GM06990 (cell line): ENCODE results near the gene SERPINA12.

Experiments
- DNase-seq: peaks from one replicate; pipeline ENCODE4 v3.0.0-alpha.2; 2011; ENCODE audit not compliant: insufficient read length; ENCODE audit errors: extremely low read depth
- H3K27me3 ChIP-seq: replicated peaks from 2 replicates; pipeline ENCODE4 v1.6.0; 2011; ENCODE audit warnings: low read length; ENCODE audit not compliant: control insufficient read depth, insufficient read depth
- H3K36me3 ChIP-seq: 2 replicates; pipeline ENCODE4 v1.5.1; 2011; ENCODE audit warnings: low read length; ENCODE audit not compliant: control insufficient read depth, insufficient read depth
- H3K4me3 ChIP-seq: replicated peaks from 2 replicates; pipeline ENCODE4 v1.5.1; 2011; ENCODE audit warnings: low read depth, mild to moderate bottlenecking, control low read depth, low read length
- TF ChIP-seq, protein P1 (sequence below): IDR thresholded peaks from 2 replicates; pipeline ENCODE4 v1.5.1; 2011; ENCODE audit warnings: low read length, control low read depth, mild to moderate bottlenecking, inconsistent platforms; ENCODE audit not compliant: insufficient read depth, poor library complexity, severe bottlenecking

SERPINA12 gene

GRCh38 chr14:94467728-94468520 is 41.3 kb downstream of the SERPINA12 start:
- DNase-seq: no peak
- Histone ChIP-seq H3K36me3 (no peaks in the 10 kb centered on the region), H3K27me3 (no peaks in the 10 kb centered on the region; the same call in 1 of the 2 replicates), H3K4me3 (no peak overlapping the region)
- TF ChIP-seq, protein P1, sequence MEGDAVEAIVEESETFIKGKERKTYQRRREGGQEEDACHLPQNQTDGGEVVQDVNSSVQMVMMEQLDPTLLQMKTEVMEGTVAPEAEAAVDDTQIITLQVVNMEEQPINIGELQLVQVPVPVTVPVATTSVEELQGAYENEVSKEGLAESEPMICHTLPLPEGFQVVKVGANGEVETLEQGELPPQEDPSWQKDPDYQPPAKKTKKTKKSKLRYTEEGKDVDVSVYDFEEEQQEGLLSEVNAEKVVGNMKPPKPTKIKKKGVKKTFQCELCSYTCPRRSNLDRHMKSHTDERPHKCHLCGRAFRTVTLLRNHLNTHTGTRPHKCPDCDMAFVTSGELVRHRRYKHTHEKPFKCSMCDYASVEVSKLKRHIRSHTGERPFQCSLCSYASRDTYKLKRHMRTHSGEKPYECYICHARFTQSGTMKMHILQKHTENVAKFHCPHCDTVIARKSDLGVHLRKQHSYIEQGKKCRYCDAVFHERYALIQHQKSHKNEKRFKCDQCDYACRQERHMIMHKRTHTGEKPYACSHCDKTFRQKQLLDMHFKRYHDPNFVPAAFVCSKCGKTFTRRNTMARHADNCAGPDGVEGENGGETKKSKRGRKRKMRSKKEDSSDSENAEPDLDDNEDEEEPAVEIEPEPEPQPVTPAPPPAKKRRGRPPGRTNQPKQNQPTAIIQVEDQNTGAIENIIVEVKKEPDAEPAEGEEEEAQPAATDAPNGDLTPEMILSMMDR: no peak

- TF ChIP-seq, protein P1: no peak
- Histone ChIP-seq H3K36me3 (no peaks in the 10 kb centered on the region), H3K27me3 (no peaks in the 10 kb centered on the region; the same call in 1 of the 2 replicates), H3K4me3 (no peak overlapping the region)
- DNase-seq: no peak
These were observed 42.4 kb downstream of the SERPINA12 start for GRCh38 chr14:94466706-94467370.

- H3K36me3 ChIP-seq: no peaks in the 10 kb centered on the region
These were observed 44.2 kb downstream of the SERPINA12 start for GRCh38 chr14:94465042-94465441.

DNA sequence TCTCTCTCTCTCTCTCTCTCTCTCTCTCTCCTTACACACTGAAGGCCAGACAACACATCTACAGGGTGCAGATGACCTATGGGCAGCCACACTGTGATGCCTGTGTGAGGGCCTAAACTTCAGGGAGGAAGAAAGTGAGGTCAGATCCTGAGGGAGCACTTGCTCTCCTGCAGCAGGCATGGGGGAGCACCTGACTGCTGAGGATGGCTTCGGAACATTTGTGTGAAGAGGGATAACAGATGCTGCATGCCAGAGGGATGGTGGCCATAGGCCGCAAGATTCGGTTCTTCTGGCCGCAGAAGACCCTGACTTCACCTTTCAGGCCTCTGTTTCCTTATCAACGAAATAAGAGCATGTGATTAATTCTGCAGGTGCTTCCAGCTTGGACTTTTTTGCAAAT is 45.0 kb downstream of the SERPINA12 start:
- no peak for DNase-seq
- Histone ChIP-seq H3K4me3 (no peak overlapping the region), H3K36me3 (no peaks in the 10 kb centered on the region), H3K27me3 (no peaks in the 10 kb centered on the region; the same call in 1 of the 2 replicates)
- TF ChIP-seq, protein P1: no peak

More at GRCh38 chr14:94465042-94465441, 44.2 kb downstream of the SERPINA12 start:
- Histone ChIP-seq H3K4me3 (no peak overlapping the region), H3K27me3 (no peaks in the 10 kb centered on the region; the same call in 1 of the 2 replicates)
- TF ChIP-seq, protein P1: no peak
- no peak for DNase-seq

GRCh38 chr14:94462763-94463572 is 46.3 kb downstream of the SERPINA12 start:
- TF ChIP-seq, protein P1: no peak
- Histone ChIP-seq H3K4me3 (no peak overlapping the region), H3K36me3 (no peaks in the 10 kb centered on the region), H3K27me3 (no peaks in the 10 kb centered on the region; the same call in 1 of the 2 replicates)
- DNase-seq: no peak
